SKM-1 (cell line): ENCODE data around the gene PGAP6.
"Not testable (repeated sequence)": the region's sequence is repeated elsewhere in the genome, so short reads cannot be mapped to it uniquely, and the experiment has no call there.

Experiments used
- DNase-seq: peaks from one replicate; lab custom pipeline; 2025; ENCODE audit not compliant: unreplicated experiment; lab: John Stamatoyannopoulos, UW

Gene PGAP6, protein sequence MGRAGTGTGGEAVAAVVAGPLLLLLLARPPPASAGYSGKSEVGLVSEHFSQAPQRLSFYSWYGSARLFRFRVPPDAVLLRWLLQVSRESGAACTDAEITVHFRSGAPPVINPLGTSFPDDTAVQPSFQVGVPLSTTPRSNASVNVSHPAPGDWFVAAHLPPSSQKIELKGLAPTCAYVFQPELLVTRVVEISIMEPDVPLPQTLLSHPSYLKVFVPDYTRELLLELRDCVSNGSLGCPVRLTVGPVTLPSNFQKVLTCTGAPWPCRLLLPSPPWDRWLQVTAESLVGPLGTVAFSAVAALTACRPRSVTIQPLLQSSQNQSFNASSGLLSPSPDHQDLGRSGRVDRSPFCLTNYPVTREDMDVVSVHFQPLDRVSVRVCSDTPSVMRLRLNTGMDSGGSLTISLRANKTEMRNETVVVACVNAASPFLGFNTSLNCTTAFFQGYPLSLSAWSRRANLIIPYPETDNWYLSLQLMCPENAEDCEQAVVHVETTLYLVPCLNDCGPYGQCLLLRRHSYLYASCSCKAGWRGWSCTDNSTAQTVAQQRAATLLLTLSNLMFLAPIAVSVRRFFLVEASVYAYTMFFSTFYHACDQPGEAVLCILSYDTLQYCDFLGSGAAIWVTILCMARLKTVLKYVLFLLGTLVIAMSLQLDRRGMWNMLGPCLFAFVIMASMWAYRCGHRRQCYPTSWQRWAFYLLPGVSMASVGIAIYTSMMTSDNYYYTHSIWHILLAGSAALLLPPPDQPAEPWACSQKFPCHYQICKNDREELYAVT

DNA sequence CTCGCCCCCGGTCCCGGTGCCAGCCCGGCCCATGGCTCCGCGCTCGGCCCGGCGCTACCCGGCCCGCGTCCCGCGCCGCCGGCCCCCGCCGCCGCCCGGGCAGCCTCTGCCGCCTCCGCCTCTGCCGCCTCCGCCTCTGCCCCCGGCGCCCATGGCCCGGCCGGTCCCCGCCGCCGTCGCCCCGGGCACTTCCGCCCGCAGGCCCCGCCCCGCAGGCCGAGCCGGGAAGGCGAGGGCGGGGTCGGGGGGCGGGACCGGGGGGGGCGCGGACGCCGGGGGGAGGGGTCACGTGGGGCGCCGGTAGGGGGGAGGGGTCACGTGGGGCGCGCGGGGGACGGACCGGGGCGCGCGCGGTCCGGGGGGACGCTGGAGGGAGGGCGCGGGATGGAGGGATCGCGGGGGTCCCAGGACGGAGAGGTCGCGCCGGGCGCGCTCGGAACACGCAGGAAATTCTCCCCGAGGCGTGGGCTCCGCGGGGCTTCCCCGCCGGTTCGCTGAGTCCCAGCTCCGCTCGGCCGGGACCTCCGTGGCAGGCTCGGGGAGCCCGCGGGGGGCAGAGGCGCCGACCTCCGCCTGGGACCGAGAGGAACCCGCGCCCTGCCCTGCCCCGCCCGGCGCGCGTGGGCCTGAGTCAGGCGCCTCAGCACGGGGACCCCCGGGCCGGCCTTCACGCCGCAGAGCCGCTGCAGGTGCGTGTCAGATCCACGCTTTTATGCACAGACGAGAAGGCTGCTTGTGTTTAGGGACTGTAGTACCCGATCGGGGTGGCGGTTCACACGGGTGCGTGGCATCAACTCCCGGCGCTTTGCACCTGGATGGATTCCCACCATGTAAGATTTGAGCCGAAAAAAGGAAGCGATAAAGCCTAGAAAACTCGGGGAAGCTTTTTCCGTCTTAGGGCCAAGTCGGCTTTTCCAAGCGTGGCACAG, at the start of gene PGAP6:
PGAP6 (minus strand) TSS at position 190 of the 929 bp plus-strand sequence; CDS start at position 33, 157 bp downstream.
- DNase-seq, result peak; percentile 34

- no peak for DNase-seq
Measured at GRCh38 chr16:430904-431303, 49.1 kb upstream of the PGAP6 start.

GRCh38 chr16:427250-427649, 45.5 kb upstream of the PGAP6 start:
- DNase-seq, result no peak

DNA sequence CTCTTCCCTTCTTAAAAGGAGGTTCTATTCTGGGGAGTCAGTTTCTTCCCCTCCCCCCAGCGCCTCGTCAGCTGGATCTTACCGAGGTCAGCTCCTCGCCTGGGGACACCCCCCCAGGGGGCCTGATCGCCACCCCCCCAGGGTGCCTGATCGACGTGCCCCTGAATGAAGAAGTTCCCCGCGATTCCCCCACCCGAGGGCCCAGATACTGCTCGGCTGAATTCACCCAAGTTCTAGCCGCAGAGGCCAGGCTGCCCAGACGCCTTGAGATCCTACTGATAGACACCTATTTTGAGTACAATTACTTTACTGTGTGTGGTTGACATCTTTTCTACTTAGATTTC, 45.1 kb upstream of the PGAP6 start:
- no peak for DNase-seq

GRCh38 chr16:426115-426905, 44.5 kb upstream of the PGAP6 start:
- no peak for DNase-seq

DNA sequence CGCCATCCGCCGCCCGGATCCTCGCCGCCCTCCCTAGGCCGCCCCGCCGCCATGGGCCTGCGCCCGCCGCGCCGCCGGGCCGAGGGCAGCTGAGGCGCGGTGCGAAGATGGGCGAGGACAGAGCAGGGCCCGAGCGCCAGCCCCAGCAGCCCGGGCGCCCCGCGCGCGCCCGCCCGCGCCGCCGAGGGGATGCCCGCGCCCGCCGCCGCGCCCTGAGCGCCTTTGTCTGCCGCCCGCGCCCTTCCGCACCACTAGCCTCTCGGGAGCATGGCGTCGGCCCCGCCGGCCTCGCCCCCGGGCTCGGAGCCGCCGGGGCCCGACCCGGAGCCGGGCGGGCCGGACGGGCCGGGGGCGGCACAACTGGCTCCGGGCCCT, 43.9 kb upstream of the PGAP6 start:
- DNase-seq, result no peak

GRCh38 chr16:425082-425718, 43.4 kb upstream of the PGAP6 start, which contains the start of gene RAB11FIP3:
Gene RAB11FIP3, plus strand, starts transcription at chr16:425649. Its CDS starts 358 bp downstream, at chr16:426007.
- peak; percentile 44 for DNase-seq

DNA sequence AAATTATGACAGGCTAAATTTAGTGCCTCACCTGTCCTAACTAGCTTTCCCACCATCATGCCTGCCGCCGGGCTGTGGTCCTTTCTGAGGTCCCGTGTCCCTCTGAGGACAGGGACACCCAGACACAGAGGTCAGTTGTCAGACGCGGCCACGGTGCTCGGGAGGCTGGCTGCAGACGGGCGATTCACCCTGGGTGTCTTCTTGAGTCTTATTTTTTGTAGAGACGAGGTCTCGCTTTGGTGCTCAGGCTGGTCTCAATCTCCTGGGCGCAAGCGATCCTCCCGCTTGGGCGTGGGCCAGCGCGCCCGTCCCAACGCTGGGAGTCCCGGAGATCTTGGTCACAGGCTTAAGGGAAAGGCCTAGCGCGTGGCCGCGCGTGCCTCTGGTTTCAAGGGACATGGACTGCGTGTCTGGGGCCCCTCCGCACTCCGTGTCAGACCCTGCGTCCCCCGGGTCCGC, 42.9 kb upstream of the PGAP6 start:
- no peak for DNase-seq

DNA sequence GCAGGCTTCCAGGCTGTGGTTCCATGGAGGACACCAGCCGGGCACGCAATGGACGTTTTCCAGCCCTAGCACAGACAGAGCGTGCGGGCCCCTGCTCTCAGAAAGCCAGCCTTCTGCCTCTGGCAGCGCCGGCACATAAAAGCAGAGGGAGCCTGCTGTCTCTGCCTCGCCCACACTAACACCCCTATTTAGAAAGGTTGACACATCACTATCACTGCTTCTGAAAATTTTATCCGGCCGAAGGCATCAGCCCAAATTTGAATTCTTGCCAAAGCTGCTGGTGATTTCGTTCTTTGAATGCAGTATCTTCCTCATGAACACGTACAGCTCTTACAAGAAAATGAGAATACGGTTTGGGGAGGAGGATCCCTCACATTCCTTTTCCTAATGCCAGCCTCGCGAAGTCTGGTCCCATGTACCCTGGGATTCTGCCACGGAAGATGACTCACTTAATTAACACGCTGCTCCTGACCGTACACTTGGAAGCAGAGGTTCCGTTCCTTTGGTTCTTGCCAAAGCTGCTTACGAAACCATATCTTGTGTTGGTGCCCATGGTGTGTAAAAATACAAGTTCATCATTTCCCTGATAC, 42.4 kb upstream of the PGAP6 start:
- no peak for DNase-seq

GRCh38 chr16:422179-422578, 40.4 kb upstream of the PGAP6 start:
- DNase-seq, result not testable (repeated sequence)

DNA sequence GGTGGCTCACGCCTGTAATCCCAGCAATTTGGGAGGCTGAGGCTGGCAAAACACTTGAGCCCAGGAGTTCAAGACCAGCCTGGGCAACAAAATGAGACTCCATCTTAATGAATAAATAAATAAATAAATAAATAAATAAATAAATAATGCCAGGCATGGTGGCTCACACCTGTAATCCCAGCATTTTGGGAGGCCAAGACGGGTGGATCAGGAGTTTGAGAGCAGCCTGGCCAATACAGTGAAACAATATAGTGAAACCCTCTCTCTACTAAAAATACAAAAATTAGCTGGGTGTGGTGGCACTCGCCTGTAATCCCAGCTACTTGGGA, 33.4 kb upstream of the PGAP6 start:
- DNase-seq, result not testable (repeated sequence)

GRCh38 chr16:414395-415169, 32.8 kb upstream of the PGAP6 start:
- no peak for DNase-seq

DNA sequence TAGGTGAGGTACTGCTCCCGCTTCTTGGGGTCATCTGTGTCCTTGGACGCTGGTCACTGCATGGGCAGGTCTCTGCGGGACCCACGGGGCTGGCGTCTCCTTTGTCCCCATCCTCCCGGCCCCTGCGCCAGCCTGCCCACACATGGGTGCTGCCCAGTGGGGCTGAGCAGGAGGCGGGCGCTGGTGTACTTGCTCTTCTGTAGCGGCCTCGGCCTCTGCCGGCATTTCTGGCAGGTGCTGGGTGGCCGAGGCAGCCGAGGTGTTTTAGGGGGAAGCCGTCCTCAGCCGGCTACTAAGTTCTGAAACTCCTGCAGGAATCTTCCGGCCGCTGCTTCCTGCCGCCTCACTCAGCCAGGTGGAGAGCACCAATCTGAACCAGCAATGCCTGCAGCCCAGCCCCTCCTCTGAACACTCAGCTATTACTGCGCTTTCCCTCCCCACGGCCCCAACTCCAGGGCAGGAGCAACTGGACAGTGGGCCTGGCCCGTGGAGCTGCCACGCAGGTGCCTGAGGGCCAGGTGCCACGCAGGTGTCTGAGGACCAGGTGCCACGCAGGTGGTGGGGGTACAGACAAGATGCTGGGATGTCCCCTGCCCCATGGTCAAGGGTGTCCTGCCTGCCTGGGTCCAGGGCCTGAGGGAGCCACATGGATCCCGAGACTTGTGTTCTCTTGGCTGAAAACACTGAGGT, 29.9 kb upstream of the PGAP6 start:
- DNase-seq, result no peak

- DNase-seq, result no peak
Measured at GRCh38 chr16:410516-411178, 28.9 kb upstream of the PGAP6 start.

GRCh38 chr16:407253-407652, 25.5 kb upstream of the PGAP6 start:
- DNase-seq, result no peak

DNA sequence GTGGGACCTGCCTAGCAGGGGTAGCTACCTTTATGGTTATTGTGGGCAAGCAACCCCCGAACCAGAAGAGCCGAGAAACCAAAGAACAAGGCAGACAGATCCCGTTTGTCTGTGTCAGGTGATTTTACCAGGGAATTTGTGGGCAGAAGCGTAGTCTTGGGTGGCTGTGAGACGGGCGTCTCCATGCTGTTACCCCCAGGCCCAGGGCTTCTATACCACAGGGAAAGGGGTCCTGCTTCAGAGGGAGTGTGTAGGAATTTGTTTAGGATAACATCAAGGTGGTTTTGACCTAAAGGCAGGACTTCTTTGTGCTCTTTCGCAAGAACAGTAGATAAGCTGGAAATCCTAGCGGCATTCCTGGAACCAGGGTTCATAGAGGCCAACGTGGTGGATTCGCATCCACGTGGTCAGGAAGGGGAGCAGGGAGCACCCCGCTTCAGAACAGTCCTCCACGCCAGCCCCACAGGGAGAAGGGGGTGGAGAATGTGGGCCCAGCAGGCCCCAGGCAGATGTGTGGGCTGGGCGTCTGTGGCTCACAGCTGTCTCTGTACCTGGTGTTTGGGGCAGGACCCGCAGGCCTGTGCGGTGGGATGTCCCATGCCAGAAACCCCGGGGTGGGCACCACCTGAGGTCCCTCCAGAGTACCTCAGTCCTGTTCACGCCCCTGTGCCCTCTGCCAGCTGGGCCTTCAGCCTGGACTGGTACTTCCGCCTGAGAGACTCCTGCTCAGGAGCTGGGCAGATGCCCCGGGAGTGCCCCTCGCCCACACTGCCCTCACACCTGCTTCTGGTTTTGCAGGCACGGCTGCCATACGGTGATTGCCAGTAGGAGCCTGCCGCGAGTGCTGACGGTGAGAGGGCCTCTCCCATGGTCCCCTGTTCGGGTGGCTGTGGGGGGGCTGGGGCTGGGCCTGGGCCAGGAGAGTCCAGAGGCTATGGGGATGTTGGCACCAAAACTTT, 24.0 kb upstream of the PGAP6 start:
- DNase-seq, result no peak
